Thyroid gland (tissue), 4 donors: ENCODE data around the gene MEIOC. TPM values are rescaled to one million over a fixed set of nuclear protein-coding genes. Genes with fewer than 3 reads are reported as not detected.

ENCODE experiments used
- DNase-seq, 2 donors: peaks; one replicate each; pipeline ENCODE4 v3.0.0-alpha.2; 2019
- H3K27ac ChIP-seq, 3 donors: fragments of 200-600 bp; sonication (generic); 1 replicate in 2 of 3; 2 replicates in 1 of 3; pipeline ENCODE4 v1.5.1; 2016 to 2019; ENCODE audit warnings: mild to moderate bottlenecking in 1 of 3, moderate library complexity in 1 of 3
- H3K27me3 ChIP-seq: fragments of 200-600 bp; sonication (generic); one replicate; pipeline ENCODE4 v1.5.1; 2019
- H3K36me3 ChIP-seq, 2 donors: fragments of 200-600 bp; sonication (generic); one replicate each; pipeline ENCODE4 v1.5.1; 2016 to 2019
- H3K4me1 ChIP-seq, 2 donors: fragments of 200-600 bp; sonication (generic); one replicate each; pipeline ENCODE4 v1.5.1; 2017 to 2019
- H3K4me3 ChIP-seq, 3 donors: fragments of 200-600 bp; sonication (generic); replicated peaks in 1 of 3; 1 replicate in 2 of 3; 2 replicates in 1 of 3; pipeline ENCODE4 v1.5.1; 2016; ENCODE audit warnings: mild to moderate bottlenecking in 1 of 3
- H3K9me3 ChIP-seq: fragments of 200-600 bp; sonication (generic); one replicate; pipeline ENCODE4 v1.5.1; 2017
- POLR2A ChIP-seq, 2 donors: fragments of 450-650 bp; IDR thresholded peaks; one replicate each; pipeline ENCODE4 v1.6.1; 2017; ENCODE audit warnings: antibody characterized with exemption in 2 of 2, mild to moderate bottlenecking in 2 of 2, moderate library complexity in 1 of 2
- WGBS, 2 donors: methylation state at CpG; one replicate each; pipeline ENCODE4 v1.1.5; 2017; 5-methylcytosine and 5-hydroxymethylcytosine counted together
- intact Hi-C: fragments of 100-400 bp; cut with DNase I; formaldehyde crosslinking; loops from one replicate; pipeline ENCODE4 v1.15.1; 2023
- total RNA-seq, 4 donors: library from RNA; depleted of rRNA; stranded (reverse); fragments of >200 nt; gene quantifications; one replicate each; pipeline ENCODE4 v1.2.3, GENCODE V29; 2016
- TF ChIP-seq, protein P1 (sequence below), 6 experiments: fragments of 200-600 bp in 3 of 6; fragments of 450-650 bp in 3 of 6; sonication (generic) in 3 of 6; IDR thresholded peaks; one replicate each; pipeline ENCODE4 v1.5.1; 2016 to 2019; ENCODE audit warnings: antibody characterized with exemption in 6 of 6, mild to moderate bottlenecking in 2 of 6, inconsistent platforms in 1 of 6, moderate library complexity in 1 of 6

Gene MEIOC
- total RNA-seq, 4 donors from 2014 or later = 0.27 to 0.33 TPM; not detected in 2

DNA sequence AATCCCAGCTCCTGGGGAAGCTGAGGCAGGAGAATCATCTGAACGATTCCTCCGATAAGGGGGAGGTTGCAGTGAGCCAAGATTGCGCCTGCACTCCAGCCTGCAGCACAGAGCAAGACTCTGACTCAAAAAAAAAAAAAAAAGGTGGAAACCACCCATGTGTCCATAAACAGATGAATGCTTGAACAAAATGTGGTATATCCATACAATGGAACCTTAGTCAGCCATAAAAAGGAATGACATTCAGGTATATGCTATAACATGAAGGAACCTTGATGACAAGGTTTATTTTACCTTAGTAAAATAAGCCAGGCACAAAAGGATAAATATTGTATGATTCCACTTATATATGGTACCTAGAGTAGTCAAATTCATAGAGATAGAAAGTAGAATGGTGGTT lies 2.9 kb upstream of the MEIOC start:
- H3K27me3 ChIP-seq = peaks cover 17% of the 10 kb centered on the region
- no peaks in the 10 kb centered on the region for H3K9me3 ChIP-seq
- intact Hi-C loops = no loop called here
- no peak for DNase-seq
- peaks cover 0 to 8% of the 10 kb centered on the region in 2 donors for H3K4me1 ChIP-seq
- H3K4me3 ChIP-seq = no peak overlapping the region
- H3K27ac ChIP-seq = no peak overlapping the region
- no peak for TF ChIP-seq POLR2A (IDR thresholded peaks at IDR 0.05)
- TF ChIP-seq, protein P1, sequence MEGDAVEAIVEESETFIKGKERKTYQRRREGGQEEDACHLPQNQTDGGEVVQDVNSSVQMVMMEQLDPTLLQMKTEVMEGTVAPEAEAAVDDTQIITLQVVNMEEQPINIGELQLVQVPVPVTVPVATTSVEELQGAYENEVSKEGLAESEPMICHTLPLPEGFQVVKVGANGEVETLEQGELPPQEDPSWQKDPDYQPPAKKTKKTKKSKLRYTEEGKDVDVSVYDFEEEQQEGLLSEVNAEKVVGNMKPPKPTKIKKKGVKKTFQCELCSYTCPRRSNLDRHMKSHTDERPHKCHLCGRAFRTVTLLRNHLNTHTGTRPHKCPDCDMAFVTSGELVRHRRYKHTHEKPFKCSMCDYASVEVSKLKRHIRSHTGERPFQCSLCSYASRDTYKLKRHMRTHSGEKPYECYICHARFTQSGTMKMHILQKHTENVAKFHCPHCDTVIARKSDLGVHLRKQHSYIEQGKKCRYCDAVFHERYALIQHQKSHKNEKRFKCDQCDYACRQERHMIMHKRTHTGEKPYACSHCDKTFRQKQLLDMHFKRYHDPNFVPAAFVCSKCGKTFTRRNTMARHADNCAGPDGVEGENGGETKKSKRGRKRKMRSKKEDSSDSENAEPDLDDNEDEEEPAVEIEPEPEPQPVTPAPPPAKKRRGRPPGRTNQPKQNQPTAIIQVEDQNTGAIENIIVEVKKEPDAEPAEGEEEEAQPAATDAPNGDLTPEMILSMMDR (IDR thresholded peaks at IDR 0.05) = no peak
- 98 to 100% methylated on average over 3 of the region's 3 CpGs for WGBS, 2 donors
- H3K36me3 ChIP-seq = no peaks in the 10 kb centered on the region

DNA sequence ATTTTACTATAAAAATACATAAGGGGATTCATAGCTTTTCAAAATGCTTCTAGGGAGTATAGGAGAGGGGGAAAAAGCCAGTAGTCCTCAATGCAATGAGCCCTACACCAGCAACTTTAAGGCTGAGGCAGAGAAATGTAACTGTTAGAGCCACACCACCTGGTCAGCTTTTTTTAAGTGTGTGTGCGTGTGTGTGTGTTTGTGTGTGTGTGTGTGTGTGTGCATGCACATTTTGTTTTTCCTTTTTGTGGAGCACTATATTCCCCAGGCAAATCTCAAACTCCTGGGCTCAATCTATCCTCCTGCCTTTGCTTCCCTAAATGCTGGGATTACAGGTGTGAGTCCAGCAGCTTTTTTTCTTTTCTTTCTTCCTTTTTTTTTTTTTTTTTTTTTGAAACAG lies 2.3 kb upstream of the MEIOC start:
- WGBS, 2 donors = 76 to 82% methylated on average over 1 of the region's 1 CpG
- Histone ChIP-seq H3K4me1 (peaks cover 0 to 8% of the 10 kb centered on the region in 2 donors), H3K4me3 (no peak overlapping the region), H3K9me3 (no peaks in the 10 kb centered on the region), H3K36me3 (no peaks in the 10 kb centered on the region), H3K27ac (no peak overlapping the region), H3K27me3 (peaks cover 17% of the 10 kb centered on the region)
- DNase-seq = no peak
- intact Hi-C loops = no loop called here
- no peak for TF ChIP-seq POLR2A (IDR thresholded peaks at IDR 0.05)
- TF ChIP-seq, protein P1 (IDR thresholded peaks at IDR 0.05) = no peak

DNA sequence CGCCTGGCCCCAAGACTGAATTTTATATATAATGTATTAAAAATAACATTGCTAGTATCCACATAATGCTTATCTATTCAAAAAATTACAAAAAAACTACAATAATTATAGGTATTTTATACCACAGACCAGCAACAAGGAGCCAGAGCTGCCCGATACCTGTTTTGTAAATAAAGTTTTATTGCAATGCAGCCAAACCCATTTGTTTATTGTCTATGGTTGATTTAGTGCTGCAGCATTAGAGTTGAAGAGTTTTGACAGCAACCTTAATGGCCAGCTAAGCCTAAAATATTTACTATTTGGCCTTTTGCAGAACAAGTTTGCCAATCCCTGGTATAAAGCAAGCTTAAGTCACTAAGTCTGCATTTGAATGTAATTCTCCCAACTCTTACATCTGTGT lies 5.6 kb downstream of the MEIOC start:
- no peak for DNase-seq
- H3K27me3 ChIP-seq = peaks cover 3% of the 10 kb centered on the region
- TF ChIP-seq POLR2A (IDR thresholded peaks at IDR 0.05) = no peak
- TF ChIP-seq, protein P1 (IDR thresholded peaks at IDR 0.05) = no peak

DNA sequence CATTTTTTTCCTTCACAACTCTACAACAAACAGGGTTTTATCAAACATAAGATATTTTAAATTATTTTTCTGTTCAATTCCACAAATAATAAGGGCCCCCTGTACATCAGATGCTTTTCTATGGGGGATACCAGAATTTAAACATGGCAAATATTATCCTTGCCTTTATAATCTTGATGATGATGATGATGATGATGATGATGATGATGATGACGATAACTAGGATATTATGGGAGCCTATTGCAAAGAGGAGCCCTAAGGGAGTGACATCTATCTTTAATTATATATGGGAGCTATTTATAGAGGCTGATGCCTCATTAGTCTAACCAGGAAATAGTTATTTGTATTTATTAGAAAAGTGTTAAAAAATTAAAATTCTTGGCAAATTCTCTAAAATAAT lies 6.8 kb downstream of the MEIOC start:
- no peaks in the 10 kb centered on the region for H3K9me3 ChIP-seq
- no peak overlapping the region for H3K27ac ChIP-seq
- 79 to 81% methylated on average over 1 of the region's 1 CpG for WGBS, 2 donors
- H3K4me1 ChIP-seq = no peaks in the 10 kb centered on the region
- no peak for DNase-seq
- no peaks in the 10 kb centered on the region for H3K36me3 ChIP-seq
- intact Hi-C loops = no loop called here
- TF ChIP-seq, protein P1 (IDR thresholded peaks at IDR 0.05) = no peak
- TF ChIP-seq POLR2A (IDR thresholded peaks at IDR 0.05) = no peak
- H3K4me3 ChIP-seq = no peak overlapping the region
- no peaks in the 10 kb centered on the region for H3K27me3 ChIP-seq

More for the DNA sequence above, 5.6 kb downstream of the MEIOC start:
- Histone ChIP-seq H3K27ac (no peak overlapping the region), H3K9me3 (no peaks in the 10 kb centered on the region), H3K36me3 (no peaks in the 10 kb centered on the region), H3K4me1 (no peaks in the 10 kb centered on the region), H3K4me3 (no peak overlapping the region)
- 95 to 100% methylated on average over 2 of the region's 2 CpGs for WGBS, 2 donors
- intact Hi-C loops = no loop called here

DNA sequence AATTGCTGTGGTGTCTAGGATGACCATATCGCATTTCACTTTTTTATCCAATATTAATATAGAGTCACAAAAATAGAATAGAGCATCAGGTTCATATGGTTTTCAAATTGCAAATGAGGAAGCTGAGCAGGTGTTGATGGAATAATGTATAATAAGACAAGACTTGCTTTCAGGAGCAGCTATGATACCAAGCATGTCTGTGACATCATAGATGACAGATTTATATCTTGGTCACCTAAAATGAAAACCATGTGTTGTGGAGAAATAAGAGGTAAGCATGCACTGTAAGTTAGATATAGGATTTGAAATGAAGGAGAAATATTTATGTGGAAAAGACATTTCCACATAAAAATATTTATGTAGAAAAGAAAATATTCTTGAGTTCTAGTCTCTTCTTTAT lies 8.6 kb downstream of the MEIOC start:
- WGBS, 2 donors = 94 to 96% methylated on average over 1 of the region's 1 CpG
- H3K4me3 ChIP-seq = no peak overlapping the region
- no peak overlapping the region for H3K27ac ChIP-seq
- intact Hi-C loops = no loop called here
- no peaks in the 10 kb centered on the region for H3K27me3 ChIP-seq
- no peaks in the 10 kb centered on the region for H3K4me1 ChIP-seq
- H3K9me3 ChIP-seq = no peaks in the 10 kb centered on the region
- TF ChIP-seq POLR2A (IDR thresholded peaks at IDR 0.05) = no peak
- TF ChIP-seq, protein P1 (IDR thresholded peaks at IDR 0.05) = no peak
- DNase-seq = no peak
- H3K36me3 ChIP-seq = no peaks in the 10 kb centered on the region
